ENCODE results near the gene BABAM2.

BABAM2 gene

DNA sequence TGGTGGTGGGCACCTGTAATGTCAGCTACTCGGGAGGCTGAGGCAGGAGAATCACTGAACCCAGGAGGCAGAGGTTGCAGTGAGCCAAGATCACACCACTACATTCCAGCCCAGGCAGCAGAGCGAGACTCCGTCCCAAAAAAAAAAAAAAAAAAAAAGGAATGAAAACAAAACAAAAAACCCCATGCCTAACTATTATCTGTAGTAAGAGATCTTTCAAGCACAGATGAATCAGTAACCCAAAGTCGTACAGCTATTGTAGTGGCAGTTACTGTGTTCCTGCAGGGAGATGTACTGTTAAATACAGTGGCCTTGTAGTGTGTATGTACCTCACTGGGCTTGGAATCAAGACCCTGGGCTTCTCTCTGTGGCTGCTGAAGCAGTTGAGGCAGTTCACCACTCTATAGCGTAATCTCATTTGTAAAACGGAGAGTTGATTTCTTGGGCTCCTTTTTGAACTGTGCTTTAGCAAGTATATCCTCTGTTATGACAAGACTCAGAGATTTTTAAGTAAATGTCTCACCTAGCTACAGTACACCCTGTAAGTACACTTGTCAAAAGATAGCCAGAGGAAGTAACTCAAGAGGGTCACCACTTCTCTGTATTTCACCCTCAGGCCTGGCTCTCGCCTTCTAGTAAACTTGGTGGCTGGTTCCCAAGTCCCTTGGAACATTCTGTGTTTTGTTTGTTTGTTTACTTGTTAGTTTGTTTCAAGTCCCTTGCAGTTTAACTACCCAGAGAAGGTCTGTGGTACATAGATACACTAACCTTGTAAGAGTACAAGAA lies 392.5 kb downstream of the BABAM2 start:
- no peak for TF ChIP-seq CTCF (IDR thresholded peaks at IDR 0.05; ENCODE audit: low read depth, low read length)
- no peak for DNase-seq (ENCODE audit: extremely low read depth, low read depth)

- no peak for TF ChIP-seq CTCF (IDR thresholded peaks at IDR 0.05; ENCODE audit: low read depth, low read length)
- no peak for DNase-seq (ENCODE audit: extremely low read depth, low read depth)
Observed at GRCh38 chr2:28283861-28284260, 393.3 kb downstream of the BABAM2 start.

DNA sequence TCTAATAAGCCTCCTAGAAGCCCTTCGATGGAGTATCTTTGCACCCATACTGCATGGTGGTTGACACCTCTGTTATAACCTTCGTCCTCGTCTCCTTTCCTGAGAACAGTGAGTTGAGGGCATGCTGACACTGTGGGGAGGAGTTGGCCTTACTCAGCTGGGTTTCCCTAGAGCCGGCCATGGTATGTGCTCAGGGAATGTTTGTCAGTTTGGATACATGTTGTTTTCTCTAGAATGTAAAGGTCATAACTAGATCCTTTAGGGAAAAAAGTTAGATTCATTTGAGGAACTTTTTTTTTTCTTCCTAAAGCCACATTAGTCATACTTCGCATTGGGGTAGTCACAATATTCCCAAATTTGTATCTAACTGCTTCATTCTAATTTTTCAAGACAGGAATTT lies 396.1 kb downstream of the BABAM2 start:
- peak; percentile 22 for DNase-seq (ENCODE audit: extremely low read depth, low read depth)
- TF ChIP-seq CTCF (IDR thresholded peaks at IDR 0.05; ENCODE audit: low read depth, low read length), result no peak

DNA sequence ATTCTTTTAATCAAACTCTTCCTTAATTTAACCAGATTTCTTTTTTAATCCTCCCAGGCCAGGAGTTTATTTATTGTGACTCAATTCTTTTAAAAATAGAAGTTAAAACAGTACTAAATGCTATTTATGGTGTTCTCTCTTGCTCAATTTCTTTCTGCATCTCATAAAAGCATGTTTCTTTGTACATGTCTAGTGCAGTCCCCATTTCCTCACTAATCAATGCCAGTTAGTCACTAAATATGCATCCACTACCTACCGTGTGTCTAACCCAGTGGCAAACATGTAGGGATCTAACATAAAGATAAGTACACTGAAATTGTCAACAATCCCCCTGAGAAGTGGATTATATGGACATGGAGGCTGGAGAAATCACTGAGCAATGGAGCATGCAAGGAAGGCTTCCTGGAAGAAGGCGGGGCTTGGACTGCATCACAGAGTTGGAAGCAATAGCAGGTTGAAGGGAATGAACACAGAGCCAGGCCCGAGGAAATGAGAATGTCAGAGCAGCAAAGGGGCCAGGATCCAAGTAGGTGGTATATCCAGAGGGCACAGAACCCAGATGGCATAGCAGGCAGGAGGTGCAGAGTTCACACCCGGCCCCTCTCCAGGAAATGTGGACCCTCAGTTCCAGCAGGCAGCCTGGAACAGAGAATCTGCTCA lies 396.9 kb downstream of the BABAM2 start:
- TF ChIP-seq CTCF (IDR thresholded peaks at IDR 0.05; ENCODE audit: low read depth, low read length), result no peak
- no peak for DNase-seq (ENCODE audit: extremely low read depth, low read depth)

DNA sequence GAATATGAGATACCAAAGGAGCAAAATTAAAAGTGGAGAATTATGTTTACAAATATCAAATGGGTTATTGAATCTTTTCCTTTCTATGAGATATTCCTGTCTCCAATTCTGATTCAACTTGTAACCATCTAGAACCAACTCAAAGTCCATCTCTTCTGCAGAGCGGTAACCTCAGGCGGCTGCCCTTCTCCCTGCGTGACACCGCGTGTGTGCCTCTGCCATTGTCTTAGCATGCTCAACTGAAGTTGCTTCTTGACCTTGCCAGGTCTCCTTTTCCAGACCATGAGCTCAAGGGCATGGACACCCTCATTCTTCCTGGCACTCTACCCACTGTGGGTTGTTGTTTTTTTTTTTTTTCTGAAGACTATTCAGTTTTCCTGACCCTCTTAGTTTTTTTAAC lies 398.1 kb downstream of the BABAM2 start:
- DNase-seq (ENCODE audit: extremely low read depth, low read depth), result no peak
- no peak for TF ChIP-seq CTCF (IDR thresholded peaks at IDR 0.05; ENCODE audit: low read depth, low read length)

DNA sequence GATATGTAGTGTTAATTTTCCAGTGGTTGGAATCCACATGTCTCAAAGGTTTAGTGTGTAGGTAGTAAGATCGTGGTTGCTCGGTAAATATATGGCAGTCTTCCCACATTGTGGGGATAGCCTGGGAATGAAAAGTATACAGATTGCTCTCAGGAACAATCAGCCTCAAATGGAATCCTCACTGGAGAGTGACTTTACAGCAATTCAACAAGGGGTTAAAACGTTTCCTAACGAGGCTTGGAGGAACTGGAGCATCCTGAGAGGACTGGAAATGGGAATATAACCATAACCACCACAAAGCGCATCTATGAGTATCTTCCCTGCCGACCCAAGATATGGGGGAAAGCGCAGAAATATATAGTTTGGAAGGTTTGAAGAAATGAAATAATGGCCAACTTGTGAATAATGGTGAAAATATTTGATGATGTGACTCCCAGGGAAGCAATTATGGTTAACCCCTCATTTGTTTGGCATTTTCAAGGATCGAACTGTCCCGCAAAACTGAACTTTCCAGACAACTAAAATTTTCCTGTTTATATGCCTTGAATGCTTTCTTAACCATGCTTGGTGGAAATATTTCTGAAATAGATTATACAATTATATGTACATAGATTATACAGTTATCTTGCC lies 401.4 kb downstream of the BABAM2 start:
- no peak for DNase-seq (ENCODE audit: extremely low read depth, low read depth)
- TF ChIP-seq CTCF (IDR thresholded peaks at IDR 0.05; ENCODE audit: low read depth, low read length), result no peak

DNA sequence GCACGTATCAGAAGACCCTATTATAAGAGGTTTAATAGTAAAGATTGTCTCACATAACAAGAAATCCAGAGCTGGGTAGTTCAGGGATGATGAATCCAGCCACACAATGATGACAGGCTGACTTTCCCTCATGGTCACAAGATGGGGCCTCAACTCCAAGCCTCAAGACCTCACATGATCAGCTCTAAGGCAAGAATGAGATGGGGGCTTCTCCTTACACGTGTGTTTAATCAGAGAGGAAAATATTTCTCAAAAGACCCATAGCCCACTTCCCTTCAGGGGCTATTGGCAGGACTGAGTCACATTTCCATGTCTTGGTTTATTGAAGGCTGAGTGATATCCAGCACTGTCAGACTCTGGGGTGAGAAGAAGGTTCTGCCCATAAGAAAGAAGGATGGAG lies 402.0 kb downstream of the BABAM2 start:
- TF ChIP-seq CTCF (IDR thresholded peaks at IDR 0.05; ENCODE audit: low read depth, low read length), result no peak
- no peak for DNase-seq (ENCODE audit: extremely low read depth, low read depth)
